ENCODE results near the gene ZHX3. TPM values are rescaled to one million over a fixed set of nuclear protein-coding genes. Genes with fewer than 3 reads are reported as not detected.

The ZHX3 gene
- total and polyA plus RNA-seq, 2 of the 13 experiments (the other 11 are each of a cell fraction or from before 2014, with no cell fraction given) = 8.4 to 11.7 TPM

DNA sequence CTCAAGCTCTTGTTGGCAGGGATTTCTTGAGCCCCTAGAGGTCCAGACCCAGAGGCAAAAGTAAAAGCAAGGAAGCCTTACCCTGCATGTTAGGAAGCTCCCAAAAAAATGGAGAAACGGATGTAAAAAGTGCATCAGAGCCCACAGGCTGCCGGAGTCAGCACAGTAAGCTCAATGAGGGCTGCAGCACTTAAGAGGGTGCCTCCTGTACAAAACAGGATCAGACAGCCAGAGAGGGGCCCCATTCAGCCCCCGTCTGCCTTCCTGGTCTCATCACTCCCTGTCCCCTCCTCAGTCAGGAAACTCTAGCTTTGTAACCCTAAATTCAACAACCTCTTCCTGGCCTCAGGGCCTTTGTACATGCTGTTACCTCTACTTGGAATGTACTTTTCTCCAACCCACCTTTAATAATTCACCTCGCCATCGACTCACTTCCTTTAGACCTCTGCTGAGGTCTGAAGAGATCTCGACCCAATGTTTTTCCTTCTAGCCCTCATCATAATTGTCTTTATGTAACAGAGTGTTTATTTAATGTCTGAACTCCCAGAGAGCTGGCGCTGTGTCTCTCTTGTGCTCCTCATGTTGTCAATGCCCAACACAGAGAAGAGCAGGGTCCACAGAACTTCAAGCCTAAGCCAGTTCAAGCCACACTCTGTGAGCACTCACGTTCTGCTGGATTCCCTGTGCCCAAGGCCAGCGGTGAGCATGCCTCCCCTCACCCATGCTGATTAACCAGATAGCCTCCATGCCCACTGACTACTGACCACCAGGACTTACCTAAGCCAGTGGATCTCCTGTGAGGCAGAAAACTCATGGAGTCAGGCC is 183.0 kb downstream of the ZHX3 start (continued):
- TF ChIP-seq, protein P1, sequence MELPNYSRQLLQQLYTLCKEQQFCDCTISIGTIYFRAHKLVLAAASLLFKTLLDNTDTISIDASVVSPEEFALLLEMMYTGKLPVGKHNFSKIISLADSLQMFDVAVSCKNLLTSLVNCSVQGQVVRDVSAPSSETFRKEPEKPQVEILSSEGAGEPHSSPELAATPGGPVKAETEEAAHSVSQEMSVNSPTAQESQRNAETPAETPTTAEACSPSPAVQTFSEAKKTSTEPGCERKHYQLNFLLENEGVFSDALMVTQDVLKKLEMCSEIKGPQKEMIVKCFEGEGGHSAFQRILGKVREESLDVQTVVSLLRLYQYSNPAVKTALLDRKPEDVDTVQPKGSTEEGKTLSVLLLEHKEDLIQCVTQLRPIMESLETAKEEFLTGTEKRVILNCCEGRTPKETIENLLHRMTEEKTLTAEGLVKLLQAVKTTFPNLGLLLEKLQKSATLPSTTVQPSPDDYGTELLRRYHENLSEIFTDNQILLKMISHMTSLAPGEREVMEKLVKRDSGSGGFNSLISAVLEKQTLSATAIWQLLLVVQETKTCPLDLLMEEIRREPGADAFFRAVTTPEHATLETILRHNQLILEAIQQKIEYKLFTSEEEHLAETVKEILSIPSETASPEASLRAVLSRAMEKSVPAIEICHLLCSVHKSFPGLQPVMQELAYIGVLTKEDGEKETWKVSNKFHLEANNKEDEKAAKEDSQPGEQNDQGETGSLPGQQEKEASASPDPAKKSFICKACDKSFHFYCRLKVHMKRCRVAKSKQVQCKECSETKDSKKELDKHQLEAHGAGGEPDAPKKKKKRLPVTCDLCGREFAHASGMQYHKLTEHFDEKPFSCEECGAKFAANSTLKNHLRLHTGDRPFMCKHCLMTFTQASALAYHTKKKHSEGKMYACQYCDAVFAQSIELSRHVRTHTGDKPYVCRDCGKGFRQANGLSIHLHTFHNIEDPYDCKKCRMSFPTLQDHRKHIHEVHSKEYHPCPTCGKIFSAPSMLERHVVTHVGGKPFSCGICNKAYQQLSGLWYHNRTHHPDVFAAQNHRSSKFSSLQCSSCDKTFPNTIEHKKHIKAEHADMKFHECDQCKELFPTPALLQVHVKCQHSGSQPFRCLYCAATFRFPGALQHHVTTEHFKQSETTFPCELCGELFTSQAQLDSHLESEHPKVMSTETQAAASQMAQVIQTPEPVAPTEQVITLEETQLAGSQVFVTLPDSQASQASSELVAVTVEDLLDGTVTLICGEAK (IDR thresholded peaks at IDR 0.05) = no peak
- TF ChIP-seq, protein P1 (CRISPR knock-in tag; IDR thresholded peaks at IDR 0.05) = no peak; the same call in 1 of the 2 replicates
- no peak for TF ChIP-seq SIN3B (IDR thresholded peaks at IDR 0.05; ENCODE audit: low read length)
- TF ChIP-seq, protein P2, sequence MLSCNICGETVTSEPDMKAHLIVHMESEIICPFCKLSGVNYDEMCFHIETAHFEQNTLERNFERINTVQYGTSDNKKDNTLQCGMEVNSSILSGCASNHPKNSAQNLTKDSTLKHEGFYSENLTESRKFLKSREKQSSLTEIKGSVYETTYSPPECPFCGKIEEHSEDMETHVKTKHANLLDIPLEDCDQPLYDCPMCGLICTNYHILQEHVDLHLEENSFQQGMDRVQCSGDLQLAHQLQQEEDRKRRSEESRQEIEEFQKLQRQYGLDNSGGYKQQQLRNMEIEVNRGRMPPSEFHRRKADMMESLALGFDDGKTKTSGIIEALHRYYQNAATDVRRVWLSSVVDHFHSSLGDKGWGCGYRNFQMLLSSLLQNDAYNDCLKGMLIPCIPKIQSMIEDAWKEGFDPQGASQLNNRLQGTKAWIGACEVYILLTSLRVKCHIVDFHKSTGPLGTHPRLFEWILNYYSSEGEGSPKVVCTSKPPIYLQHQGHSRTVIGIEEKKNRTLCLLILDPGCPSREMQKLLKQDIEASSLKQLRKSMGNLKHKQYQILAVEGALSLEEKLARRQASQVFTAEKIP (CRISPR knock-in tag; IDR thresholded peaks at IDR 0.05; ENCODE audit: borderline replicate concordance) = no peak
- no peak for TF ChIP-seq KLF13 (CRISPR knock-in tag; IDR thresholded peaks at IDR 0.05)
- TF ChIP-seq ZNF24 (IDR thresholded peaks at IDR 0.05) = 0 out of 2 replicates have a peak, but pooled peaks have one; percentile 34
- no peak for TF ChIP-seq ZNF317 (CRISPR knock-in tag; IDR thresholded peaks at IDR 0.05)
- no peak; the same call in 1 of the 2 replicates for TF ChIP-seq PHF8 (CRISPR knock-in tag; IDR thresholded peaks at IDR 0.05)
- TF ChIP-seq POLR2G (IDR thresholded peaks at IDR 0.05; ENCODE audit: low read depth, low read length) = no peak
- TF ChIP-seq, protein P3, sequence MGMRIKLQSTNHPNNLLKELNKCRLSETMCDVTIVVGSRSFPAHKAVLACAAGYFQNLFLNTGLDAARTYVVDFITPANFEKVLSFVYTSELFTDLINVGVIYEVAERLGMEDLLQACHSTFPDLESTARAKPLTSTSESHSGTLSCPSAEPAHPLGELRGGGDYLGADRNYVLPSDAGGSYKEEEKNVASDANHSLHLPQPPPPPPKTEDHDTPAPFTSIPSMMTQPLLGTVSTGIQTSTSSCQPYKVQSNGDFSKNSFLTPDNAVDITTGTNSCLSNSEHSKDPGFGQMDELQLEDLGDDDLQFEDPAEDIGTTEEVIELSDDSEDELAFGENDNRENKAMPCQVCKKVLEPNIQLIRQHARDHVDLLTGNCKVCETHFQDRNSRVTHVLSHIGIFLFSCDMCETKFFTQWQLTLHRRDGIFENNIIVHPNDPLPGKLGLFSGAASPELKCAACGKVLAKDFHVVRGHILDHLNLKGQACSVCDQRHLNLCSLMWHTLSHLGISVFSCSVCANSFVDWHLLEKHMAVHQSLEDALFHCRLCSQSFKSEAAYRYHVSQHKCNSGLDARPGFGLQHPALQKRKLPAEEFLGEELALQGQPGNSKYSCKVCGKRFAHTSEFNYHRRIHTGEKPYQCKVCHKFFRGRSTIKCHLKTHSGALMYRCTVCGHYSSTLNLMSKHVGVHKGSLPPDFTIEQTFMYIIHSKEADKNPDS (CRISPR knock-in tag; IDR thresholded peaks at IDR 0.05) = no peak
- TF ChIP-seq, protein P4, sequence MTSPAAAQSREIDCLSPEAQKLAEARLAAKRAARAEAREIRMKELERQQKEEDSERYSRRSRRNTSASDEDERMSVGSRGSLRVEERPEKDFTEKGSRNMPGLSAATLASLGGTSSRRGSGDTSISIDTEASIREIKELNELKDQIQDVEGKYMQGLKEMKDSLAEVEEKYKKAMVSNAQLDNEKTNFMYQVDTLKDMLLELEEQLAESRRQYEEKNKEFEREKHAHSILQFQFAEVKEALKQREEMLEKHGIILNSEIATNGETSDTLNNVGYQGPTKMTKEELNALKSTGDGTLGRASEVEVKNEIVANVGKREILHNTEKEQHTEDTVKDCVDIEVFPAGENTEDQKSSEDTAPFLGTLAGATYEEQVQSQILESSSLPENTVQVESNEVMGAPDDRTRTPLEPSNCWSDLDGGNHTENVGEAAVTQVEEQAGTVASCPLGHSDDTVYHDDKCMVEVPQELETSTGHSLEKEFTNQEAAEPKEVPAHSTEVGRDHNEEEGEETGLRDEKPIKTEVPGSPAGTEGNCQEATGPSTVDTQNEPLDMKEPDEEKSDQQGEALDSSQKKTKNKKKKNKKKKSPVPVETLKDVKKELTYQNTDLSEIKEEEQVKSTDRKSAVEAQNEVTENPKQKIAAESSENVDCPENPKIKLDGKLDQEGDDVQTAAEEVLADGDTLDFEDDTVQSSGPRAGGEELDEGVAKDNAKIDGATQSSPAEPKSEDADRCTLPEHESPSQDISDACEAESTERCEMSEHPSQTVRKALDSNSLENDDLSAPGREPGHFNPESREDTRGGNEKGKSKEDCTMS (CRISPR knock-in tag; conservative IDR thresholded peaks at IDR 0.05) = no peak
- TF ChIP-seq ZBTB8A (CRISPR knock-in tag; IDR thresholded peaks at IDR 0.05; ENCODE audit: borderline replicate concordance, low read depth) = no peak
- no peak for TF ChIP-seq BRCA1 (CRISPR knock-in tag; IDR thresholded peaks at IDR 0.05)
